GM21360 (cell line): Measurements from ENCODE around the gene TMEM221.
"Not testable (repeated sequence)": the region's sequence is repeated elsewhere in the genome, so short reads cannot be mapped to it uniquely, and the experiment has no call there.

ENCODE experiments used
- ATAC-seq: cut with Tn5 transposase; IDR thresholded peaks from one replicate; pipeline ENCODE4 v1.9.1; 2021; ENCODE audit warnings: mild to moderate bottlenecking, moderate library complexity; ENCODE audit not compliant: unreplicated experiment

The TMEM221 gene

DNA sequence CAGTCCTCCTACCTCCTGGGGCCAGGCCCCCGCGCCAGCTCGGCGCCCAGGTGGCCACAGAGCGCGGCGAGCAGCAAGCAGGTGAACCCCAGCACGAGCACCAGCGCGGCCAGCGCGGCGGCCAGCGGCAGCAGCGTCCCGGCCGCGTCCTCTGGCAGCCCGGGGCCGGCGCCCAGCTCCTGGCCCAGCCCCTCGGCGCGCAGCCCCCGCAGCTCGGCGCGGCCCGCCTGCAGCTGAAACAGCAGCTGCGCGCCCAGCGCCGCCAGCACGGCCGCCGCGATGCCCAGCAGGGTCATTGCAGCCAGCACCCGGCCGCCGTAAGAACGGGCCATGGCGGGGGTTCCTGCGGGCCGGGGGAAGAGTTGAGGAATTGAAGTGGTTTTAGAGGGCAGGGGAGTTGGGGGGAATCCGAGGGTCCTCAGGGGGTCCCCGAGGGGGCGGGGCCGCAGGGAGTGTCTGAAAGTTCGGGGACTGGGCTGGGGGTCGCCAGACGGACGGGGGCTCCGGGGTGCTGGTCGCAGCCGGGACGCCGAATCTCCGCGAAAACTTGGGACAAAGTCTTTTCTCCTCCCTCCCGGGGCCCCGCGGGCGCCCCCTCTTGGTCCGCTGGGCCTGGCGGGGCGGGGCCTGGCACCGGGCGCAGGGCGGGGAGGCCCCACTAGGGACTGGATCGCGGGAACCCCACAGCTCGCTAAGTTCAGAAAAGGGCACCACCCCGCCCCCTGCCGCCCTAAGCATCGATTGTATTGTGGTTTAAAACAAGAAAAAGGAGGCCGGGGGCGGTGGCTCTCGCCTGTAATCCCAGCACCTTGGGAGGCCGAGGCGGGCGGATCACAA, at the start of gene TMEM221:
TSS of gene TMEM221 (minus strand) at position 538 of the 837 bp plus-strand sequence. CDS start at position 332, 206 bp downstream.
- no peak for ATAC-seq

DNA sequence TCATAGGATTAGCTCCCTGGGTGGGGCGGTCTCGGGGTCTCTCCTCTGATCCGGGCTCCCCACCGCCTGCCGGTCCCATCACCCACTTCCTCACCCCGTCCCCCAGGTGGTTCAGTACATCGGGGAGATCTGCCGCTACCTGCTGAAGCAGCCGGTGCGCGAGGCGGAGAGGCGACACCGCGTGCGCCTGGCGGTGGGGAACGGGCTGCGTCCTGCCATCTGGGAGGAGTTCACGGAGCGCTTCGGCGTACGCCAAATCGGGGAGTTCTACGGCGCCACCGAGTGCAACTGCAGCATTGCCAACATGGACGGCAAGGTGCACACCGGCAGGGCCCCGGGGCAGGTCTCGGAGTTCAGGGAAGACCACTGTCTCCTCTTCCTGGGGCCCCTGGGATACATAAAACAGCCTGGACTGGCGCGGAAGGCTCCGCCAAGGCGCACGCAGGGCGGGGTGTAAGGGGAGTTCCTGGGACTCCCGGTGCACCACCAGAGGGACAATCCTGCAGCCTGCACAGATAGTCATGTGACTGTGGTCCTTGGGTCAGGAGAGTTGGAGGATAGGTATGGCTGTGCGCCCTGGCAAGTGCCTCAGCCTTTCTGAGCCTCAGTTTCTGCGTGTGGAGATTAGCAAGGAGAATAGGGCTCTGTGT, 48.8 kb upstream of the TMEM221 start:
- ATAC-seq: no peak

DNA sequence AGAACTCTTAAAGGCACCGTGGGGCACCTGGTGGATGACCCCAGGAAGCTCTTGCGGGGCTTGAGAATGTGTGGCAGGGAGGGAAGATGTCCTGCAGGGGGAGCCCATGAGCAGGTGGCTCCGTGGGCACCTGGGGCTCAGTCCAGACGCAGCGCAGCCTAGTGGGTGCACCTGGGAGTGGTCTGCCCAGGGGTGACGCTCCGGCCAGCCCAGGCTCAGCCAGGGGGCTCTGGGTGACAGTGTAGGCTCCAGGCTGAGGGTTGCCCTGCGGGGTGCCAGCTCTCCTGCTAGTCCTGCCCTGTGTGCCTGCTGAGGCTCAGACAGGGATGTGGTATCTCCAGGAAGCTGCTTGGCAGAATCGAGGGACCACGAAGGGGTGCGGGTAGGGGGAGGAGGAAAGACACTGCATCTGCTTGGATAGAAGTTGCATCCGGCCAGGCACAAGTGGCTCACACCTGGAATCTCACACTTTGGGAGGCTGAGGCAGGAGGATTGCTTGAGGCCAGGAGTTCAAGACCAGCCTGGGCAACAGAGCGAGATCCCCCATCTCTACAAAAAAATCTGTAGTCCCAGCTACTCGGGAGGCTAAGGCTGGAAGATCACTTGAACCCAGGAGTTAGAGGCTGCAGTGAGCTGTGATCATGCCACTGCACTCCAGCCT, 48.0 kb upstream of the TMEM221 start:
- no peak for ATAC-seq

GRCh38 chr19:17495639-17496296, 47.3 kb upstream of the TMEM221 start:
- ATAC-seq: no peak

- ATAC-seq: no peak
Measured at GRCh38 chr19:17491287-17491686, 42.8 kb upstream of the TMEM221 start.

DNA sequence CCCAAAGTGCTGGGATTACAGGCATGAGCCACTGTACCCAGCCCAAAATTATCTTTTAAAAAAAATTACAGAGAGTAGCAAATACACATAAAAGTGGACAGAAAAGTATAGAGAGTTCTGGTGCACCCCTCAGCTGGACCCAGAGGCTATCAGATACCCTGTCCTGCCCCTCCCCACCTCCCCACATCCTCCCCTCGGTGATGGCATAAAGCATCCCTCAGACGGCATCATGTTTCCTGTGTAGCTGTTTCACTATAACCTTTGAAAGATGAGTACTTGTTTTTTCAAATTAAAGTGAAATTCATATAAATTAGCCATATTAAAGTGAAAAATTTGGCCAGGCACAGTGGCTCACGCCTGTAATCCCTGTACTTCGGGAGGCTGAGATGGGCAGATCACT, 41.9 kb upstream of the TMEM221 start:
- ATAC-seq: no peak

DNA sequence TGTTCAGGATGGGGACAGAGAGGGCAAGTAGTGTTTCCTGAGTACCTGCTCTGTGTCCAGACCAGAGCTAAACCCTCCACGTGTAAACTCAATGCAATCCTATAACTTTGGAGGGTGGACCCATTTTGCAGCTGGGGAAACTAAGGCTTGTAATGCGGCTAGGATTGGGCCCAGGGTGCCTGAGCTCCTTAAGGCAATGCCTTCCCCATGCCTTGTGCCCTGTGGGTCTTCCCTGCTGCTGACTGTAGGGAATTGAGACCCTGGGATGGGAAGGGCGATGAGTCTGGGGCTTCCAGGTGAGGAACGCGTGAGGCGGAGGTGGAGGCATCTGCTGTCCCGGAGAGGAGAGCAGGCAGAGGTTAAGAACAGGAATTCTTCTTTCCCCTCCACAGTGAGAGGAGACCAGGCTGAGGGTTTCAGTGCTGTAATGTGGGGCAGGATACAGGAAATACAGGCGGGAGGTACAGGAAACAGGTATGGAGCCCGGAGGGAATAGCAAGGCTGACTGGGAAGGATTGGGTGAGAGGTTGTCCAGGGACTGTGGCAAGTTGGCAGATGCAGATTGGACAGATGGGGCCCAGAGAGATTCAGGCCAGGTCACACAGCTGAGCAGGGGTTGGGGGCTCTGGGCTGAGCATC, 41.0 kb upstream of the TMEM221 start:
- ATAC-seq: no peak

- no peak for ATAC-seq
Measured at GRCh38 chr19:17488593-17489391, 40.3 kb upstream of the TMEM221 start.

GRCh38 chr19:17487284-17488121, 39.0 kb upstream of the TMEM221 start:
- ATAC-seq: no peak

DNA sequence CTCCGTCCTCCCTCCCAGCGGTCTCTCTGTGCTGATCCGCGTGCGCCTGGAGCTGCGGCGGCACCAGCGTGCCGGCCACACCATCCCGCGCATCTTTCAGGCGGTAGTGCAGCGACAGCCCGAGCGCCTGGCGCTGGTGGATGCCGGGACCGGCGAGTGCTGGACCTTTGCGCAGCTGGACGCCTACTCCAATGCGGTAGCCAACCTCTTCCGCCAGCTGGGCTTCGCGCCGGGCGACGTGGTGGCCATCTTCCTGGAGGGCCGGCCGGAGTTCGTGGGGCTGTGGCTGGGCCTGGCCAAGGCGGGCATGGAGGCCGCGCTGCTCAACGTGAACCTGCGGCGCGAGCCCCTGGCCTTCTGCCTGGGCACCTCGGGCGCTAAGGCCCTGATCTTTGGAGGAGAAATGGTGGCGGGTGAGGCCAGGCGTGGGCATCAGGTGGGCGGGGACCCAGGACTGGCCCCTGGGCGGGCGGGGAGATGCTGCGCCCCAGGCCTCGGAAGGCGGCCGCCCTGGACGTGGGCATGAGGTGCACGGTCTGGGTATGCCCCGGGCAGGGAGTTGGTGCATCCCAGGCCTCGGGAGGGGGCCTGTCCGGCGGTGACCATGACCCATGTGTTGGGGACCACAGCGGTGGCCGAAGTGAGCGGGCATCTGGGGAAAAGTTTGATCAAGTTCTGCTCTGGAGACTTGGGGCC, 38.2 kb upstream of the TMEM221 start:
- no peak for ATAC-seq

GRCh38 chr19:17484520-17485185, 36.2 kb upstream of the TMEM221 start:
- ATAC-seq: no peak

DNA sequence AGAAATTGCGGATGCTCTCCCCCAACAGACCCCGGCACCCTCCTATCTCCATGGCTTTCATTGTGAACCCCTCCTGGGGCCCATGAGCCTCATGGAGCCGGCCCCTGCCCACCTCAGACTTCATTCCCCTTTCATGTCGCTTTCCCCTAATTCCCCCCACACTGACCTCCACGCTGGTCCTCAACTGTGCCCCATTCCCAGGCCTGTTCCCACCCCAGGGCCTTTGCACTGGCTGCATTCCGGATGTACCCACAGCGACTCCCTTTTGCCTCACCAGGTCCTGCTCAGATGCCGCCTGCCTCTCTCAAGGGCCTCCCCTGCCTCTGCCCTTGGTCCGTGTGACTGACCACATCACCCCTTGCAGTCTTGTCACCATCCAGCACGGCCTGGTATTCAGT, 35.1 kb upstream of the TMEM221 start:
- no peak for ATAC-seq

DNA sequence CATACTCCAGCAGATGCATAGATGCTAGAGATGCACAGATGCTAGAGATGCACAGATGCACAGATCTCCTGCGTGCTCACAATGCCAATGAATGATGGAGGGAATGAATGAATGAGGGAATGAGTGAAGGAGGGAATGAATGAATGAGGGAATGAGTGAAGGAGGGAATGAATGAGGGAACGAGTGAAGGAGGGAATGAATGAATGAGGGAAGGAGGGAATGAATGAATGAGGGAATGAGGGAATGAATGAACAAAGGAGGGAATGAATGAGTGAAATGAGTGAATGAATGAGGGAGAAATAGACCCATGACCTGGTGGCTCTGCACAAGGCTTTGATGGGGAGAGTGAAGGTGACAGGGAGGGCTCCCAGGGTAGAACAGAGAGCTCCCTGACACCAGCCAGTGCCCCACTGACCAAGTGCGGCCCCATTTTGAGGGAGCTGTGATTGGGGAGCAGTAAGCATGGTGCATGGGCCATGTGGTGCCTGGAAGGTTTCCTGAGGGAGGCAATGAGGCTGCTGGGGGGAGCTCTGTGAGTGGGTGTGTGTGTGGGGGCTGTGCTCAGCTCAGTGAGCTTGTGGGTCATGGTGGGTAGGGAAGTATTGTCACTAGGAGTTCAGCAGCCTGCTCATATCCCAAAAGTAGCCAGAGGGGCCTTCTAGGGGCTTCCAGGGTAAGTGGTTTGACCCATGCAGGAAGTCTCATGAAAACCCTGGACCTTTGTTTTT, 34.6 kb upstream of the TMEM221 start:
- ATAC-seq: no peak

DNA sequence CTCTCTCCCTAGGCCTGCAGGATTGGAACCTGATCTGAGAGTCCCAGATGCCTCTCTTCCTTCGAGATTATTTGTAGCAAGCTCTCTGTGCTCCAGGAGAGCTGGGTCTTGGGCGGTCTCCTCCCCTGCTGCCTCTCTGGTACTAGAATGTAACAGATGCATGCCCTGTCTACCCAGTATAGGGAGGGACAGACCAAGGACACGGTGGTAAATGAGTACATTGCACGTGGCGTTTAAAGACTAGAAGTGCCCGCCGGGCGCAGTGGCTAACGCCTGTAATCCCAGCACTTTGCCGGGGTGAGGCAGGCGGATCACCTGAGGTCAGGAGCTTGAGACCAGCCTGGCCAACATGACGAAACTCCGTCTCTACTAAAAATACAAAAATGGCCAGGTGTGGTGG, 33.5 kb upstream of the TMEM221 start:
- ATAC-seq: no peak

- no peak for ATAC-seq
Measured at GRCh38 chr19:17479325-17479791, 30.9 kb upstream of the TMEM221 start.

DNA sequence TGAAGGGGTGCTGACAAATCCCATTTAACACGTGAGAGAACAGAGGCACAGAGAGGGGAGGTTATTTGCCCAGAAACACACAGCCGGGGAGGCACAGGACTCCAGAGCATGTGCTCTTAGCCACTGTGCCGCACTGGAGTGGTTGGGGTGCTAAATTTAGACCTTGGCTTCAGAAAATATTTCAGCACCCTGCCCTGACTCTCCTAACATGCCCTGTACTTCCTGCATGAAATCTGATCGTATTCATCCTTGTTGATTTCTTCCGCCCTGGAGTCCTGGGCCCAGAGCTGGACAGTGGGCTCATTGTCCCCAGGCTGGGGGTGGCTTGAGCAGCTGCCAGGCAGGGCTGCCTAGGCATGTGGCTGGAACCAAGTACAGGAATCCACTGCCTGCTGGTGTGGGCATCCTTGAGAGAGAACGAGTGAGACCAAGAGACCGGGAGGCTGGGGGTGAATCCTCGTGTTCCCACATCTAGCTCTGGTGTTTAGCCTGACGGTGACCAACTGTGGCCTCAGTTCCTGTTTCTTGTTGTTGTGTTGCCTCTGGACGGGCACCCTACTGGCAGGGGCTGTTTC, 27.2 kb upstream of the TMEM221 start:
- no peak for ATAC-seq

DNA sequence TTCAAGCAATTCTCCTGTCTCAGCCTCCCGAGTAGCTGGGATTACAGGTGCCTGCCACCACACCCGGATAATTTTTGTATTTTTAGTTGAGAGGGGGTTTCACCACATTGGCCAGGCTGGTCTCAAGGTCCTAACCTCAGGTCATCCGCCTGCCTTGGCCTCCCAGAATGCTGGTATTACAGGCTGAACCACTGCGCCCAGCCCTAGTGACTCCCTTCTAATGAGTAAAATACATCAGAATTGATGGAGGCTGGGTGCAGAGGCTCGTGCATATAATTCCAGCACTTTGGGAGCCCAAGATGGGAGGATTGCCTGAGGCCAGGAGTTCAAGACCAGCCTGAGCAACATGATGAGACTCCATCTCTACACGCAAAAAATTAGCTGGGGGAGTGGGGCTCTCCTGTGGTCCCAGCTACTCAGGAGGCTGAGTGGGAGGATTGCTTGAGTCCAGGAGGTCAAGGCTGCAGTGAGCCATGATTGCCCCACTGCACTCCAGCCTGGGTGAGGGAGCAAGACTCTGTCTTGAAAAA, 26.6 kb upstream of the TMEM221 start:
- ATAC-seq: not testable (repeated sequence)
